Measurements from ENCODE around the gene FAM162B.

GRCh38 chr6:116737004-116737403 lies 28.5 kb downstream of the FAM162B start:
- TF ChIP-seq CTCF (IDR thresholded peaks at IDR 0.05) (no peak), BHLHE40 (IDR thresholded peaks at IDR 0.05; ENCODE audit: low read depth, low read length) (no peak), RCOR1 (IDR thresholded peaks at IDR 0.05; ENCODE audit: low read depth, low read length) (no peak), MAX (IDR thresholded peaks at IDR 0.05) (no peak), JUNB (IDR thresholded peaks at IDR 0.05) (no peak), POLR2A (IDR thresholded peaks at IDR 0.05; ENCODE audit: low read length) (no peak), REST (IDR thresholded peaks at IDR 0.05) (no peak), ESRRA (IDR thresholded peaks at IDR 0.05; ENCODE audit: borderline replicate concordance, low read length) (no peak), HOXB13 (CRISPR knock-in tag; IDR thresholded peaks at IDR 0.05; ENCODE audit: low read depth) (no peak), EP300 (IDR thresholded peaks at IDR 0.05) (no peak), TP53 (CRISPR knock-in tag; IDR thresholded peaks at IDR 0.05) (no peak)
- TF ChIP-seq, protein P1, sequence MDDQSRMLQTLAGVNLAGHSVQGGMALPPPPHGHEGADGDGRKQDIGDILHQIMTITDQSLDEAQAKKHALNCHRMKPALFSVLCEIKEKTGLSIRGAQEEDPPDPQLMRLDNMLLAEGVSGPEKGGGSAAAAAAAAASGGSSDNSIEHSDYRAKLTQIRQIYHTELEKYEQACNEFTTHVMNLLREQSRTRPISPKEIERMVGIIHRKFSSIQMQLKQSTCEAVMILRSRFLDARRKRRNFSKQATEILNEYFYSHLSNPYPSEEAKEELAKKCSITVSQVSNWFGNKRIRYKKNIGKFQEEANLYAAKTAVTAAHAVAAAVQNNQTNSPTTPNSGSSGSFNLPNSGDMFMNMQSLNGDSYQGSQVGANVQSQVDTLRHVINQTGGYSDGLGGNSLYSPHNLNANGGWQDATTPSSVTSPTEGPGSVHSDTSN (IDR thresholded peaks at IDR 0.05): no peak

All from A549 (cell line).